Astrocyte of the hippocampus (primary cell): ENCODE results near the gene NUMBL.
"Not testable (repeated sequence)": the region's sequence is repeated elsewhere in the genome, so short reads cannot be mapped to it uniquely, and the experiment has no call there.

Source experiments
- DNase-seq: peaks from one replicate; pipeline ENCODE4 v3.0.0; 2011; ENCODE audit warnings: low read depth, low spot score

NUMBL gene

DNA sequence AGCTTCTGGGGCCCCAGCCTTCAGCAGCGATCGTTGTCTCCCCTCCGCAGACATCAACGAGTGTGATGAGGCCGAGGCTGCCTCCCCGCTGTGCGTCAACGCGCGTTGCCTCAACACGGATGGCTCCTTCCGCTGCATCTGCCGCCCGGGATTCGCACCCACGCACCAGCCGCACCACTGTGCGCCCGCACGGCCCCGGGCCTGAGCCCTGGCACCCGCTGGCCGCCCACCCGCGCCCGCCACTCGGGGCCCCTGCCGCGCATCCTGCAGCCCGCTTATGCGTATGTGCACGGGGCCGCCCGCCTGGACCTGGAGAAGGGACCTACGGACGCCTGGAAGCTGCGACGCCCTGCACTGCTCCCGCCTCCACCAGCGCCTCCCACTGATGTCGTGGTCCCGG, 61.1 kb downstream of the NUMBL start:
- no peak for DNase-seq

GRCh38 chr19:40627486-40628279, 62.8 kb downstream of the NUMBL start:
- no peak for DNase-seq

DNA sequence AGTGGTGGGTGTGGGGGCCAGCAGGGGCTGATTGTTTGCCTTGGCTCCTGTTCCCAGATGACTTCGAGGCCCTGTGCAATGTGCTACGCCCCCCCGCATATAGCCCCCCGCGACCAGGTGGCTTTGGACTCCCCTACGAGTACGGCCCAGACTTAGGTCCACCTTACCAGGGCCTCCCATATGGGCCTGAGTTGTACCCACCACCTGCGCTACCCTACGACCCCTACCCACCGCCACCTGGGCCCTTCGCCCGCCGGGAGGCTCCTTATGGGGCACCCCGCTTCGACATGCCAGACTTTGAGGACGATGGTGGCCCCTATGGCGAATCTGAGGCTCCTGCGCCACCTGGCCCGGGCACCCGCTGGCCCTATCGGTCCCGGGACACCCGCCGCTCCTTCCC, 63.5 kb downstream of the NUMBL start:
- DNase-seq, result no peak

- no peak for DNase-seq
Observed at GRCh38 chr19:40625406-40626120, 64.9 kb downstream of the NUMBL start.

DNA sequence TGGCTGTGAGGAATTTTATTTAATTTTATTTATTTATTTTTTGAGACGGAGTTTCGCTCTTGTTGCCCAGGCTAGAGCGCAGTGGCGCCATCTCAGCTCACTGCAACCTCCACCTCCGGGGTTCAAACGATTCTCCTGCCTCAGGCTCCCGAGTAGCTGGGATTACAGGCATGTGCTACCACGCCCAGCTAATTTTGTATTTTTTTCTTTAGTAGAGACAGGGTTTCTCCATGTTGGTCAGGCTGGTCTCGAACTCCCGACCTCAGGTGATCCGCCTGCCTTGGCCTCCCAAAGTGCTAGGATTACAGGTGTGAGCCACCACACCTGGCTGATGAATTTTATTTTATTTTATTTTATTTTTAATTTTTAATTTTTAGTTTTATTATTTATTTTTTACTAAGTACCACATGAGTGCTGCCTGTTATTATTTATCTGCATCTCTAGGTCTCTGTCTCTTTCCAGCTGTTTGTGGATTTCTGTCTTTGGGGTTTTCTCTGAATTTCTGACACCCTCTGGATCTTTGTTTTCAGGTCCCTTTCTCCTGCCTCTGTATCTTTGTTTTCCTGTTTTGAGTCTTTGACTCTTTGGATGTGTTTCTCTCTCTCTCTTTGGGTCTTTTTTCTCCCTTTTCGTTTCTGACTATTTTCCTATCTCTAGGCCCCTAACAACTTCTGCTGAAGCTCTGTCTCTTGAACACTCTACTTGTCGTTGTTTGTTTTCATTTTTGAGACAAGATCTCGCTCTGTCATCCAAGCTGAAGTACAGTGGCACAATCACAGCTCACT, 65.9 kb downstream of the NUMBL start:
- DNase-seq, result not testable (repeated sequence)

DNA sequence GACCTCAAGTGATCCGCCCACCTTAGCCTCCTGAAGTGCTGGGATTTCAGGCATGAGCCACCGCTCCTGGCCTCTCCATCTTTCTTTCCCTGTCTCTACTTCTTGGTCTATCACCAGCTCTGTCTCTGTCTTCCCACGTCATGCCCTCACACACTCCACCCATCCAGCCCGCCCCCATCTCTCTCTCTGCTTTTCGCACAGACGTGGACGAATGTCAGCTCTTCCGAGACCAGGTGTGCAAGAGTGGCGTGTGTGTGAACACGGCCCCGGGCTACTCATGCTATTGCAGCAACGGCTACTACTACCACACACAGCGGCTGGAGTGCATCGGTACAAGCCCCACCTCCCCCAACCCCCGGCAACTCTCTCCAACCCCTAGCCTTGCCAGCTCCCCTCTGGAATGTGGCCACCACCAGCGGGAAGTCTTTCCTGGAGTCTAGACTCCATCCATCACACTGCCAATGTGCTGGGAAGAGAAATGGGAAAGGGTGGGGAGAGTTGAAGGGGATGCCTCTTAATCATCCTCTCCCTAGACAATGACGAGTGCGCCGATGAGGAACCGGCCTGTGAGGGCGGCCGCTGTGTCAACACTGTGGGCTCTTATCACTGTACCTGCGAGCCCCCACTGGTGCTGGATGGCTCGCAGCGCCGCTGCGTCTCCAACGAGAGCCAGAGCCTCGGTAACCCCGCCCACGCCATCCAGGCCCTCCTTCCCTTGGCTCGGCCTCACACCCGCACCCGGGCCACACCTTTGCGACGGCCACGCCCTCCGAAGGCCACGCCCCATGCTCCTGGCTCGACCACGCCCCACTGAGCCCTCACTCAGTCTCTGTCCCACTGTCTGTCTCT, 66.8 kb downstream of the NUMBL start:
- DNase-seq, result peak; percentile 84

DNA sequence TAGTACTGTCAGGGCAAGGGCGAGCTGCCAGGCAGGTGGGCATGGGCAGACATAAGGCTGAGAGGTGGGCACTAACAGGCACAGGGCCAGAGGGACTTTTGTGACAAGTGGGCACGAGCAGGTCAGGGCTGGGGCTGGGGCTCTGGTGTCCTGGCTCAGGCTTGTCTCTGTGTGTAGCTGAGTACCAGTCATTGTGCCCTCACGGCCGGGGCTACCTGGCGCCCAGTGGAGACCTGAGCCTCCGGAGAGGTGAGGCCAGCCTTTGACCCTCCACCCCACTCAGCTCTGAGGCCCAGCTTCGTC, 67.7 kb downstream of the NUMBL start:
- DNase-seq, result no peak

DNA sequence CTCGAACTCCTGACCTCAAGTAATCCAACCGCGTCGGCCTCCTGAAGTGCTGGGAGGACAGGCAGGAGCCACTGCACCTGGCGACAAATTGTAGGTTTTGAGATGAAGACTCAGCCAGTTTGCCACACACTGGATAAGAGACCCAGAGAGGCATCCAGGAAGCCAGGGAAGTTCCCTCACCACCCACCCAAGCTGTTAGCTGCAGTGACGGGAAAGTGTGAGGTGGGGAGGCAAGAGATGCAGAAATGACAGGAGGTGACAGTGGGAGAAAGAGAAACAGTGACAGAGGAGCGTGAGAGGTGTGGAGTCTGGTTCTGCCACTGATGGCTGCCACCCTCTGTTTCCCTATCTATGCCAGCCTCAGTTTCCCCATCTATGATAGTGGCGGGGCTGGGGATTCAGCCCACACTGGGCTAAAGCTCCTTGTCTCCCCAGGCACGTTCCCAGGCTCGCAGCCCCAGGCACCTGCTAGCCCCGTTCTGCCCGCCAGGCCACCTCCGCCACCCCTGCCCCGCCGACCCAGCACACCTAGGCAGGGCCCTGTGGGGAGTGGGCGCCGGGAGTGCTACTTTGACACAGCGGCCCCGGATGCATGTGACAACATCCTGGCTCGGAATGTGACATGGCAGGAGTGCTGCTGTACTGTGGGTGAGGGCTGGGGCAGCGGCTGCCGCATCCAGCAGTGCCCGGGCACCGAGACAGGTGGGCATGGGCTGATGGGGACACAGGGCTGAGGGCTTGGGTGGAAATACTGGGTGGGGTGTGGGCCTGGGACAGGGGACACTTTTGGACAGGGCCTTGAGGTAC, 68.3 kb downstream of the NUMBL start:
- DNase-seq, result no peak

GRCh38 chr19:40621283-40621682, 69.2 kb downstream of the NUMBL start:
- DNase-seq, result no peak

GRCh38 chr19:40620161-40620485, 70.3 kb downstream of the NUMBL start:
- no peak for DNase-seq

DNA sequence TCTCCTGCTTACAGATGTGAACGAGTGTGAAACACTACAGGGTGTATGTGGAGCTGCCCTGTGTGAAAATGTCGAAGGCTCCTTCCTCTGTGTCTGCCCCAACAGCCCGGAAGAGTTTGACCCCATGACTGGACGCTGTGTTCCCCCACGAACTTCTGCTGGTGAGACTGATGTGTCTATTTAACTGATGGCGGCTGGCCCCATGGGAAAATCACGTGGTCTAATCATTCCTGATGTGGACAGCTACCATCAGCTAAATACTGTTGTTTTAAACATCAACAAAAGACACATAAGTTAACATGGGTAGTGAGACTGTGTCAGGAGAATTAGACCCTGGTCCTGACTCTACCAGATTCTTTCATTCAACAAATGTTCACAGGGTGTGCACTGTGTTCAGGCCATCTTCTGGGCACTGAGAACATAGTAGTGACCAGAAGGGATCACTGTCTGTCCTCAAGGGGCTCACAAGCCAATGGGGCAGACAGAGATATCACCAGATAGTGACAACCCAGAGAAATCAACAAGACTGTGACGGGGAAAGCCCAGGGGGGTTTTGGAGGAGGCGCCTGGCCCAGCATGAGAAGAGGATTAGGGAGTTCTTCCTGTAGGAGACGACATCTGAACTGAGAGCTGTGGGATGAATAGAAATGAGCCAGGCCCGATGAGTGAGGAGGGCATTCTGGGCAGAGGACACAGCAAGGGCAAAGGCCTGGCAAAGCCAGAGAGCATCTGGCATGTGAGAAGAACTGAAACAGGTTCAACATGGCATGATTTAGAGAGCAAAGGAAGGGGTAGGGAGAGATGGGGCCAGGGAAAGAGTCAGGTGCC, 70.9 kb downstream of the NUMBL start:
- no peak for DNase-seq

DNA sequence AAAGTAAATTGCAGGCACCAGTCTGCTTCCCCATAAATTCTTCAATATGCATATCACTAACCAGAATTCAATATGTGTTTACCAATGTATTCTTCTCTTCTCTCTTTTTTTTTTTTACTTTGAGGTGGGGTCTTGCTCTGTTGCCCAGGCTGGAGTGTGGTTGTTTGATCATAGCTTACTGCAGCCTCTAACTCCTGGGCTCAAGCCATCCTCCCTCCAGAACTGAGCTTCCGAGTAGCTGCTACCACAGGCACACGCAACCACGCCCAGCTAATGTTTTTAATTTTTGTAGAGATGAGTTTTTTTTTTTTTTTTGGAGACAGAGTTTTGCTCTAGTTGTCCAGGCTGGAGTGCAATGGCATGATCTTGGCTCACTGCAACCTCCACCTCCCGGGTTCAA, 72.5 kb downstream of the NUMBL start:
- DNase-seq, result no peak

DNA sequence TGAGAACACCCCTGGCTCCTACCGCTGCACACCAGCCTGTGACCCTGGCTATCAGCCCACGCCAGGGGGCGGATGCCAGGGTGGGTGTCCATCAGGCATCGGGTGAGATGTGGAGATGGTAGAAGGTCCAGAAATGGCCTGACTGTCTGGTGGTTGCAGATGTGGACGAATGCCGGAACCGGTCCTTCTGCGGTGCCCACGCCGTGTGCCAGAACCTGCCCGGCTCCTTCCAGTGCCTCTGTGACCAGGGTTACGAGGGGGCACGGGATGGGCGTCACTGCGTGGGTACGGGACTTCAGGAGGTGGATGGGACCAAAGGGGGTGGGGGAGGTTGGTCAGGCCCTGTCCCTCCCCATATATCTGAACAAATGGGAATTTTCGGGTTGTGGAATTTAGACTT, 73.5 kb downstream of the NUMBL start:
- no peak for DNase-seq

- DNase-seq, result no peak
Observed at GRCh38 chr19:40616178-40616577, 74.3 kb downstream of the NUMBL start.
